Neural cell (in vitro differentiated cells): ENCODE measurements around the gene SLCO1B3.

Experiments used
- EP300 ChIP-seq: fragments of 450-650 bp; conservative IDR thresholded peaks from 2 replicates; pipeline ENCODE4 v1.6.1; 2014; ENCODE audit warnings: antibody characterized with exemption, mild to moderate bottlenecking, moderate library complexity; ENCODE audit not compliant: poor library complexity, severe bottlenecking
- EZH2 ChIP-seq: fragments of 200-600, 300-800 bp; shearing (Covaris generic), sonication (generic); IDR thresholded peaks from 2 replicates; pipeline ENCODE4 v1.6.1; 2014; ENCODE audit warnings: antibody characterized with exemption, low read length, borderline replicate concordance, mild to moderate bottlenecking; ENCODE audit not compliant: insufficient read depth, poor library complexity, severe bottlenecking
- POLR2AphosphoS5 ChIP-seq: IDR thresholded peaks from 2 replicates; pipeline ENCODE4 v1.6.1; 2012
- RAD21 ChIP-seq: fragments of 450-650 bp; conservative IDR thresholded peaks from 2 replicates; pipeline ENCODE4 v1.6.1; 2014; ENCODE audit warnings: antibody characterized with exemption, mild to moderate bottlenecking, moderate library complexity
- SMC3 ChIP-seq: fragments of 450-650 bp; conservative IDR thresholded peaks from 2 replicates; pipeline ENCODE4 v1.6.1; 2014; ENCODE audit warnings: antibody characterized with exemption, mild to moderate bottlenecking, moderate library complexity; ENCODE audit not compliant: poor library complexity
- TAF1 ChIP-seq: IDR thresholded peaks from 2 replicates; pipeline ENCODE4 v1.6.1; 2012; ENCODE audit warnings: low read depth
- TF ChIP-seq, protein P1 (sequence below): fragments of 450-650 bp; IDR thresholded peaks from 2 replicates; pipeline ENCODE4 v1.5.1; 2014; ENCODE audit warnings: antibody characterized with exemption, mild to moderate bottlenecking, moderate library complexity; ENCODE audit not compliant: poor library complexity, severe bottlenecking

GRCh38 chr12:20832911-20833310 lies 22.4 kb downstream of the SLCO1B3 start:
- TF ChIP-seq EZH2 (no peak), TAF1 (no peak), SMC3 (no peak), POLR2AphosphoS5 (no peak), EP300 (no peak), RAD21 (no peak)
- TF ChIP-seq, protein P1, sequence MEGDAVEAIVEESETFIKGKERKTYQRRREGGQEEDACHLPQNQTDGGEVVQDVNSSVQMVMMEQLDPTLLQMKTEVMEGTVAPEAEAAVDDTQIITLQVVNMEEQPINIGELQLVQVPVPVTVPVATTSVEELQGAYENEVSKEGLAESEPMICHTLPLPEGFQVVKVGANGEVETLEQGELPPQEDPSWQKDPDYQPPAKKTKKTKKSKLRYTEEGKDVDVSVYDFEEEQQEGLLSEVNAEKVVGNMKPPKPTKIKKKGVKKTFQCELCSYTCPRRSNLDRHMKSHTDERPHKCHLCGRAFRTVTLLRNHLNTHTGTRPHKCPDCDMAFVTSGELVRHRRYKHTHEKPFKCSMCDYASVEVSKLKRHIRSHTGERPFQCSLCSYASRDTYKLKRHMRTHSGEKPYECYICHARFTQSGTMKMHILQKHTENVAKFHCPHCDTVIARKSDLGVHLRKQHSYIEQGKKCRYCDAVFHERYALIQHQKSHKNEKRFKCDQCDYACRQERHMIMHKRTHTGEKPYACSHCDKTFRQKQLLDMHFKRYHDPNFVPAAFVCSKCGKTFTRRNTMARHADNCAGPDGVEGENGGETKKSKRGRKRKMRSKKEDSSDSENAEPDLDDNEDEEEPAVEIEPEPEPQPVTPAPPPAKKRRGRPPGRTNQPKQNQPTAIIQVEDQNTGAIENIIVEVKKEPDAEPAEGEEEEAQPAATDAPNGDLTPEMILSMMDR, result no peak
